GM18951 (cell line): ENCODE results near the gene PLEKHA4.
A peak's percentile ranks its signal among the peaks of the same experiment; 100 is the strongest.

Source experiments
- POLR2A ChIP-seq: IDR thresholded peaks from 4 replicates; pipeline ENCODE4 v1.6.1; 2011; ENCODE audit warnings: mild to moderate bottlenecking; ENCODE audit not compliant: insufficient read length, insufficient read depth; ENCODE audit errors: extremely low read depth
- in situ Hi-C: fragments of 300-500 bp; cut with MboI; formaldehyde crosslinking; loops from one replicate; pipeline ENCODE4 v1.12.0; 2022; ENCODE audit warnings: low sequenced_read_pairs, mixed read lengths, inconsistent platforms; ENCODE audit not compliant: unreplicated experiment

Gene PLEKHA4

GRCh38 chr19:48818234-48818820, 50.1 kb downstream of the PLEKHA4 start:
- in situ Hi-C loops = no loop called here

GRCh38 chr19:48817585-48818124, 50.8 kb downstream of the PLEKHA4 start:
- in situ Hi-C loops = no loop called here
- TF ChIP-seq POLR2A = no peak

More at GRCh38 chr19:48818234-48818820, 50.1 kb downstream of the PLEKHA4 start:
- TF ChIP-seq POLR2A = no peak

- in situ Hi-C loops = no loop called here
- no peak for TF ChIP-seq POLR2A
Measured at GRCh38 chr19:48815870-48816501, 52.4 kb downstream of the PLEKHA4 start.

GRCh38 chr19:48814895-48815294, 53.5 kb downstream of the PLEKHA4 start:
- no peak for TF ChIP-seq POLR2A
- in situ Hi-C loops = no loop called here

- no peak for TF ChIP-seq POLR2A
- in situ Hi-C loops = no loop called here
Measured at GRCh38 chr19:48813123-48813913, 55.1 kb downstream of the PLEKHA4 start.

- in situ Hi-C loops = no loop called here
- TF ChIP-seq POLR2A = peak; percentile 45
Measured at GRCh38 chr19:48812094-48812929, 56.1 kb downstream of the PLEKHA4 start.

GRCh38 chr19:48810151-48810550, 58.3 kb downstream of the PLEKHA4 start:
- in situ Hi-C loops = no loop called here
- no peak for TF ChIP-seq POLR2A

- in situ Hi-C loops = no loop called here
- TF ChIP-seq POLR2A = no peak
Measured at GRCh38 chr19:48807590-48808308, 60.7 kb downstream of the PLEKHA4 start.

- in situ Hi-C loops = no loop called here
- TF ChIP-seq POLR2A = no peak
Measured at GRCh38 chr19:48806818-48807589, 61.4 kb downstream of the PLEKHA4 start.

GRCh38 chr19:48806518-48806817, 61.9 kb downstream of the PLEKHA4 start:
- no peak for TF ChIP-seq POLR2A
- in situ Hi-C loops = no loop called here

GRCh38 chr19:48805452-48805851, 63.0 kb downstream of the PLEKHA4 start:
- TF ChIP-seq POLR2A = no peak
- in situ Hi-C loops = no loop called here

- no peak for TF ChIP-seq POLR2A
- in situ Hi-C loops = no loop called here
Measured at GRCh38 chr19:48804496-48804895, 63.9 kb downstream of the PLEKHA4 start.

- TF ChIP-seq POLR2A = no peak
- in situ Hi-C loops = no loop called here
Measured at GRCh38 chr19:48802623-48803022, 65.8 kb downstream of the PLEKHA4 start.
